Mesenchymal stem cell (in vitro differentiated cells and primary cell): Measurements from ENCODE around the gene TMEM44.
A peak's percentile ranks its signal among the peaks of the same experiment; 100 is the strongest.

Experiments
- DNase-seq: peaks from one replicate; pipeline ENCODE4 v3.0.0-alpha.2; 2013
- H2AFZ ChIP-seq: one replicate; pipeline ENCODE4 v1.6.1; 2013; ENCODE audit warnings: low read depth, mild to moderate bottlenecking, control low read depth, inconsistent platforms, low read length, moderate library complexity
- H2AK5ac ChIP-seq: 2 replicates; pipeline ENCODE4 v1.6.1; 2013; ENCODE audit warnings: low read length, moderate library complexity, mild to moderate bottlenecking, inconsistent platforms; ENCODE audit not compliant: severe bottlenecking
- H2BK120ac ChIP-seq: one replicate; pipeline ENCODE4 v1.6.1; 2013; ENCODE audit warnings: low read depth, mild to moderate bottlenecking, inconsistent platforms, low read length, moderate library complexity
- H2BK12ac ChIP-seq, 2 experiments: one replicate each; pipeline ENCODE4 v1.6.1; 2013; ENCODE audit warnings: inconsistent platforms in 2 of 2, low read length in 2 of 2, mild to moderate bottlenecking in 2 of 2, moderate library complexity in 2 of 2, control low read depth in 1 of 2
- H2BK15ac ChIP-seq: one replicate; pipeline ENCODE4 v1.6.1; 2013; ENCODE audit warnings: mild to moderate bottlenecking, low read depth, inconsistent platforms; ENCODE audit not compliant: poor library complexity, severe bottlenecking
- H2BK5ac ChIP-seq: 2 replicates; pipeline ENCODE4 v1.6.1; 2013; ENCODE audit warnings: low read depth, mild to moderate bottlenecking, low read length, control low read depth, inconsistent platforms; ENCODE audit not compliant: poor library complexity, severe bottlenecking
- H3K14ac ChIP-seq, 2 experiments: one replicate each; pipeline ENCODE4 v1.6.1; 2013; ENCODE audit warnings: inconsistent platforms in 2 of 2, low read length in 2 of 2, control low read depth in 1 of 2, mild to moderate bottlenecking in 1 of 2, moderate library complexity in 1 of 2
- H3K18ac ChIP-seq, 2 experiments: one replicate each; pipeline ENCODE4 v1.6.1; 2013; ENCODE audit warnings: inconsistent platforms in 2 of 2, low read length in 2 of 2, control low read depth in 1 of 2, low read depth in 1 of 2, mild to moderate bottlenecking in 1 of 2
- H3K23ac ChIP-seq, 2 experiments: one replicate each; pipeline ENCODE4 v1.6.1; 2013; ENCODE audit warnings: inconsistent platforms in 2 of 2, low read length in 2 of 2, mild to moderate bottlenecking in 2 of 2, moderate library complexity in 2 of 2, control low read depth in 1 of 2
- H3K27ac ChIP-seq: 2 replicates; pipeline ENCODE4 v1.5.1; 2013; ENCODE audit warnings: mild to moderate bottlenecking, moderate library complexity, low read length, control low read depth, inconsistent platforms; ENCODE audit not compliant: poor library complexity, severe bottlenecking
- H3K27me3 ChIP-seq, 2 experiments: 2 replicates each; pipeline versions ENCODE4 v1.6.1 to v1.7.0; 2013; ENCODE audit warnings: low read length in 2 of 2, mild to moderate bottlenecking in 2 of 2, moderate library complexity in 2 of 2, control low read depth in 1 of 2, inconsistent platforms in 1 of 2; ENCODE audit not compliant: control insufficient read depth in 1 of 2, insufficient read depth in 1 of 2
- H3K36me3 ChIP-seq, 2 experiments: 2 replicates each; pipeline versions ENCODE4 v1.6.1 to v1.7.0; 2013; ENCODE audit warnings: low read length in 2 of 2, control low read depth in 1 of 2, inconsistent platforms in 1 of 2, low read depth in 1 of 2, mild to moderate bottlenecking in 1 of 2; ENCODE audit not compliant: insufficient read depth in 2 of 2, control insufficient read depth in 1 of 2
- H3K4ac ChIP-seq, 2 experiments: one replicate each; pipeline ENCODE4 v1.6.1; 2013; ENCODE audit warnings: inconsistent platforms in 2 of 2, low read length in 2 of 2, mild to moderate bottlenecking in 2 of 2, moderate library complexity in 2 of 2, control low read depth in 1 of 2, low read depth in 1 of 2
- H3K4me1 ChIP-seq: 2 replicates; pipeline ENCODE4 v1.6.1; 2013; ENCODE audit warnings: low read depth, low read length, control low read depth; ENCODE audit not compliant: control insufficient read depth, insufficient read depth
- H3K4me2 ChIP-seq: 2 replicates; pipeline ENCODE4 v1.6.1; 2013; ENCODE audit warnings: low read length, mild to moderate bottlenecking, inconsistent platforms; ENCODE audit not compliant: poor library complexity, severe bottlenecking
- H3K4me3 ChIP-seq, 2 experiments: 2 replicates each; pipeline versions ENCODE4 v1.5.1 to v1.7.0; 2013; ENCODE audit warnings: low read length in 2 of 2, mild to moderate bottlenecking in 2 of 2, control low read depth in 1 of 2, low read depth in 1 of 2; ENCODE audit not compliant: insufficient read depth in 1 of 2
- H3K79me1 ChIP-seq: replicated peaks from 2 replicates; pipeline ENCODE4 v1.6.1; 2013; ENCODE audit warnings: mild to moderate bottlenecking, control low read depth, low read length, inconsistent platforms; ENCODE audit not compliant: poor library complexity, severe bottlenecking
- H3K9ac ChIP-seq: 2 replicates; pipeline ENCODE4 v1.7.0; 2013; ENCODE audit warnings: mild to moderate bottlenecking, low read length, moderate library complexity
- H3K9me3 ChIP-seq: 2 replicates; pipeline ENCODE4 v1.7.0; 2013; ENCODE audit warnings: mild to moderate bottlenecking, low read length; ENCODE audit not compliant: control insufficient read depth
- H4K8ac ChIP-seq: one replicate; pipeline ENCODE4 v1.6.1; 2013; ENCODE audit warnings: inconsistent platforms, mild to moderate bottlenecking, low read length, moderate library complexity
- H4K91ac ChIP-seq: one replicate; pipeline ENCODE4 v1.6.1; 2013; ENCODE audit warnings: mild to moderate bottlenecking, low read length, inconsistent platforms
- WGBS: methylation state at CpG from one replicate; pipeline ENCODE4 v1.1.7; 2013; ENCODE audit warnings: mixed read lengths; 5-methylcytosine and 5-hydroxymethylcytosine counted together

TMEM44 gene

GRCh38 chr3:194565597-194566190 lies 67.5 kb downstream of the TMEM44 start:
- DNase-seq: peak; percentile 86
- no peaks in the 10 kb centered on the region for H3K79me1 ChIP-seq
- H2BK15ac ChIP-seq: no peak overlapping the region
- H3K23ac ChIP-seq: no peak overlapping the region
- H3K9ac ChIP-seq: peak overlapping the region; percentile 19
- peaks cover 4% of the 10 kb centered on the region for H3K4me1 ChIP-seq
- H3K18ac ChIP-seq: peak overlapping the region; percentile 7 to 88
- H4K91ac ChIP-seq: no peak overlapping the region
- H2AK5ac ChIP-seq: no peak overlapping the region
- no peak overlapping the region for H2BK120ac ChIP-seq
- H3K27ac ChIP-seq: peak overlapping the region; percentile 66
- no peaks in the 10 kb centered on the region for H3K36me3 ChIP-seq
- no peak overlapping the region for H4K8ac ChIP-seq
- no peaks in the 10 kb centered on the region for H3K9me3 ChIP-seq
- H3K4ac ChIP-seq: no peak overlapping the region
- no peak overlapping the region for H3K4me2 ChIP-seq
- WGBS: 41% methylated on average over 5 of the region's 9 CpGs
- H2BK5ac ChIP-seq: no peak overlapping the region
- H3K4me3 ChIP-seq: no peak overlapping the region
- no peak overlapping the region for H2AFZ ChIP-seq
- H2BK12ac ChIP-seq: peak overlapping the region in 1 of 2 experiments; percentile 2
- H3K14ac ChIP-seq: no peak overlapping the region
- H3K27me3 ChIP-seq: no peaks in the 10 kb centered on the region

- no peaks in the 10 kb centered on the region for H3K27me3 ChIP-seq
- no peak overlapping the region for H4K8ac ChIP-seq
- H2BK15ac ChIP-seq: peak overlapping the region; percentile 45
- no peak overlapping the region for H2AFZ ChIP-seq
- DNase-seq: no peak
- no peak overlapping the region for H3K4me3 ChIP-seq
- no peak overlapping the region for H3K4ac ChIP-seq
- no peak overlapping the region for H4K91ac ChIP-seq
- WGBS: 92% methylated on average over 2 of the region's 2 CpGs
- no peak overlapping the region for H3K27ac ChIP-seq
- no peak overlapping the region for H3K18ac ChIP-seq
- no peak overlapping the region for H3K9ac ChIP-seq
- H2AK5ac ChIP-seq: no peak overlapping the region
- H3K4me1 ChIP-seq: peaks cover 4% of the 10 kb centered on the region
- H2BK12ac ChIP-seq: peak overlapping the region; percentile 4 to 92
- no peak overlapping the region for H3K4me2 ChIP-seq
- no peak overlapping the region for H2BK5ac ChIP-seq
- no peak overlapping the region for H2BK120ac ChIP-seq
- no peaks in the 10 kb centered on the region for H3K9me3 ChIP-seq
- no peaks in the 10 kb centered on the region for H3K79me1 ChIP-seq
- H3K23ac ChIP-seq: no peak overlapping the region
- H3K14ac ChIP-seq: no peak overlapping the region
- no peaks in the 10 kb centered on the region for H3K36me3 ChIP-seq
Observed at GRCh38 chr3:194562986-194563385, 70.2 kb downstream of the TMEM44 start.

- H3K14ac ChIP-seq: no peak overlapping the region
- WGBS: 8% methylated on average over 7 of the region's 7 CpGs
- H3K18ac ChIP-seq: no peak overlapping the region
- H3K36me3 ChIP-seq: no peaks in the 10 kb centered on the region
- no peak overlapping the region for H3K4me3 ChIP-seq
- H2AFZ ChIP-seq: no peak overlapping the region
- H3K79me1 ChIP-seq: no peaks in the 10 kb centered on the region
- peaks cover 6% of the 10 kb centered on the region for H3K4me1 ChIP-seq
- no peak overlapping the region for H4K91ac ChIP-seq
- no peak overlapping the region for H2BK15ac ChIP-seq
- no peak overlapping the region for H4K8ac ChIP-seq
- no peak overlapping the region for H3K23ac ChIP-seq
- no peak overlapping the region for H3K4ac ChIP-seq
- H3K9ac ChIP-seq: no peak overlapping the region
- H2BK5ac ChIP-seq: no peak overlapping the region
- no peak overlapping the region for H3K4me2 ChIP-seq
- H2BK12ac ChIP-seq: no peak overlapping the region
- no peak overlapping the region for H2AK5ac ChIP-seq
- H3K27me3 ChIP-seq: no peaks in the 10 kb centered on the region
- no peak overlapping the region for H2BK120ac ChIP-seq
- H3K9me3 ChIP-seq: no peaks in the 10 kb centered on the region
- H3K27ac ChIP-seq: no peak overlapping the region
- peak; percentile 95 for DNase-seq
Observed at GRCh38 chr3:194561306-194561974, 71.8 kb downstream of the TMEM44 start.

- 98% methylated on average over 7 of the region's 7 CpGs for WGBS
- Histone ChIP-seq H3K79me1 (no peaks in the 10 kb centered on the region), H2BK5ac (no peak overlapping the region)
Observed at GRCh38 chr3:194560047-194560446, 73.2 kb downstream of the TMEM44 start.

More at GRCh38 chr3:194560047-194560446, 73.2 kb downstream of the TMEM44 start:
- Histone ChIP-seq H2BK15ac (no peak overlapping the region), H3K23ac (no peak overlapping the region), H3K9ac (no peak overlapping the region), H2AFZ (no peak overlapping the region), H4K91ac (no peak overlapping the region), H3K9me3 (no peaks in the 10 kb centered on the region), H2BK12ac (peak overlapping the region in 1 of 2 experiments; percentile 38), H3K4me3 (no peak overlapping the region), H2BK120ac (no peak overlapping the region), H3K27me3 (no peaks in the 10 kb centered on the region), H2AK5ac (no peak overlapping the region), H3K4me2 (no peak overlapping the region), H3K36me3 (no peaks in the 10 kb centered on the region), H3K18ac (peak overlapping the region; percentile 23 to 37), H3K4me1 (peaks cover 7% of the 10 kb centered on the region), H3K4ac (no peak overlapping the region), H3K14ac (no peak overlapping the region), H4K8ac (no peak overlapping the region), H3K27ac (no peak overlapping the region)
- no peak for DNase-seq
